ENCODE data around the gene NFIB. TPM values are rescaled to one million over a fixed set of nuclear protein-coding genes. Genes with fewer than 3 reads are reported as not detected.

NFIB gene
- total and polyA plus RNA-seq, 10 of the 15 experiments (the other 5 are each of a cell fraction or from before 2014, with no cell fraction given) = under 0.01 to 0.19 (median 0.05) TPM; not detected in 3

DNA sequence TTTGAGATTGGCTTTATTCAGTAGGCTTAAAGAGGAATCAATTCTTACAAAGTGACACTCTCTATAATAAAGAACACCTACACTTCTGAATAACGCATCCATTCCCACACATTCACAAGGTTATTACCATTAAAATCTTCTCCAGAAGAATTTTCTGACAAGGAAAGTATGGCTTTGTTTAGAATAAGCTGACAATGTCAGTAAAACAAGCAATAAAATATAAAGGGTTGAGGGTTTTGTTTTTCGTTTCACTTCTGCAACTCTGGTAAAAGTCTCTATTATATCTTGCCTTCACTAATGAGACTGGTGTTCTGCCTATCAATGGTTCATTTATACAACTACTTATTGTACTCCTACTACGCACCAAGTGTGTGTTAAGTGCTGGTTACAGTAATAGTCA is 169.7 kb downstream of the NFIB start:
- H3K4me2 ChIP-seq (ENCODE audit: control insufficient read depth, insufficient read depth) = no peak overlapping the region
- intact Hi-C loops (cut with micrococcal nuclease; ENCODE audit: unreplicated experiment) (no loop called here), in situ Hi-C loops (cut with MboI) (no loop called here)
- H3K36me3 ChIP-seq (ENCODE audit: control insufficient read depth in 2 of 2, insufficient read depth in 2 of 2, low read length in 1 of 2) = no peaks in the 10 kb centered on the region
- H4K20me1 ChIP-seq (ENCODE audit: control insufficient read depth, insufficient read depth) = no peaks in the 10 kb centered on the region
- no peaks in the 10 kb centered on the region for H3K4me1 ChIP-seq (ENCODE audit: control insufficient read depth, insufficient read depth, low read length)
- H3K9me3 ChIP-seq (replicated peaks; ENCODE audit: control insufficient read depth, insufficient read depth, low read length) = no peaks in the 10 kb centered on the region
- H3K27me3 ChIP-seq (replicated peaks in 1 of 2; ENCODE audit: control insufficient read depth in 2 of 2, insufficient read depth in 2 of 2, low read length in 1 of 2) = no peaks in the 10 kb centered on the region
- SMC1A ChIA-PET (ENCODE audit: uncharacterized antibody, unreplicated experiment) = no interaction called here
- RAD21 ChIA-PET (ENCODE audit: unreplicated experiment) = no interaction called here
- no peak for TF ChIP-seq CBX5 (IDR thresholded peaks at IDR 0.05; ENCODE audit: low read depth)
- TF ChIP-seq, protein P1, sequence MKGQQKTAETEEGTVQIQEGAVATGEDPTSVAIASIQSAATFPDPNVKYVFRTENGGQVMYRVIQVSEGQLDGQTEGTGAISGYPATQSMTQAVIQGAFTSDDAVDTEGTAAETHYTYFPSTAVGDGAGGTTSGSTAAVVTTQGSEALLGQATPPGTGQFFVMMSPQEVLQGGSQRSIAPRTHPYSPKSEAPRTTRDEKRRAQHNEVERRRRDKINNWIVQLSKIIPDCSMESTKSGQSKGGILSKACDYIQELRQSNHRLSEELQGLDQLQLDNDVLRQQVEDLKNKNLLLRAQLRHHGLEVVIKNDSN (IDR thresholded peaks at IDR 0.05; ENCODE audit: borderline replicate concordance, extremely low read length, insufficient read depth, low read depth, low read length) = no peak
- TF ChIP-seq MEF2B (IDR thresholded peaks at IDR 0.05; ENCODE audit: partially characterized antibody, poor library complexity, severe bottlenecking) = no peak
- TF ChIP-seq BACH1 (IDR thresholded peaks at IDR 0.05; ENCODE audit: borderline replicate concordance) = no peak
- TF ChIP-seq ATF7 (IDR thresholded peaks at IDR 0.05; ENCODE audit: low read depth) = no peak
- CTCF ChIA-PET = no interaction called here
- ATAC-seq (no peak), FAIRE-seq (no peak), DNase-seq (ENCODE audit: low read depth, low spot score) (no peak)
- H3K4me3 ChIP-seq = no peak overlapping the region
- H3K79me2 ChIP-seq (ENCODE audit: control insufficient read depth, insufficient read depth, low read length) = no peaks in the 10 kb centered on the region
- no peak overlapping the region for H3K27ac ChIP-seq (ENCODE audit: control insufficient read depth, insufficient read depth)
- POLR2A ChIA-PET = no interaction called here
- no peak overlapping the region for H2AFZ ChIP-seq (ENCODE audit: control insufficient read depth, low read depth, low read length)
- 0% methylated on average over 3 of the region's 3 CpGs for WGBS (ENCODE audit: insufficient coverage, insufficient replicate concordance, low lambda C conversion rate, missing lambda C conversion rate)
- BruUV-seq (replicated peaks) = no TSS peak
- no peak overlapping the region for H3K9ac ChIP-seq (ENCODE audit: control insufficient read depth, insufficient read depth, low read length)

DNA sequence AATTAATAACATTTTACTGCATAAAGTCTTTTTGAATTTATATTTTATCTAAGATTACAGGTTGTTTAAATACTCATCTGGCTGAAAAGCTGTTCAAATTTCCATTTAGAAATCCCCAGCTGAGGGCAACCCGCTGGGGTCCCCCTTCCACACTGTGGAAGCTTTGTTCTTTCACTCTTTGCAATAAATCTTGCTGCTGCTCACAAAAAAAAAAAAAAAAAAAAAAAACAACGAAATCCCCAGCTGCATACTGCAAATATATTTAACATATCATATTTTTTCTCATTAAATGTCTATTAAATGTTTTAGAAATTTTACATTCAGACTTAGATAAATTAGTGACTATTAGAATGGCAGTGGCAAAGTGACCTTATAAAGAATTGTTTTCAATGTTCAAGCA is 172.2 kb downstream of the NFIB start:
- Histone ChIP-seq H3K79me2 (ENCODE audit: control insufficient read depth, insufficient read depth, low read length) (no peaks in the 10 kb centered on the region), H2AFZ (ENCODE audit: control insufficient read depth, low read depth, low read length) (no peak overlapping the region), H3K9me3 (replicated peaks; ENCODE audit: control insufficient read depth, insufficient read depth, low read length) (no peaks in the 10 kb centered on the region), H3K36me3 (ENCODE audit: control insufficient read depth in 2 of 2, insufficient read depth in 2 of 2, low read length in 1 of 2) (no peaks in the 10 kb centered on the region), H3K9ac (ENCODE audit: control insufficient read depth, insufficient read depth, low read length) (no peak overlapping the region), H3K27me3 (replicated peaks in 1 of 2; ENCODE audit: control insufficient read depth in 2 of 2, insufficient read depth in 2 of 2, low read length in 1 of 2) (no peaks in the 10 kb centered on the region), H3K4me2 (ENCODE audit: control insufficient read depth, insufficient read depth) (no peak overlapping the region), H3K27ac (ENCODE audit: control insufficient read depth, insufficient read depth) (no peak overlapping the region), H3K4me1 (ENCODE audit: control insufficient read depth, insufficient read depth, low read length) (no peaks in the 10 kb centered on the region), H4K20me1 (ENCODE audit: control insufficient read depth, insufficient read depth) (no peaks in the 10 kb centered on the region), H3K4me3 (no peak overlapping the region)
- SMC1A ChIA-PET (ENCODE audit: uncharacterized antibody, unreplicated experiment) = no interaction called here
- ATAC-seq (no peak), FAIRE-seq (no peak), DNase-seq (ENCODE audit: low read depth, low spot score) (no peak)
- in situ Hi-C loops (cut with MboI) (no loop called here), intact Hi-C loops (cut with micrococcal nuclease; ENCODE audit: unreplicated experiment) (no loop called here)
- BruUV-seq (replicated peaks) = no TSS peak
- RAD21 ChIA-PET (ENCODE audit: unreplicated experiment) = no interaction called here
- 14% methylated on average over 2 of the region's 2 CpGs for WGBS (ENCODE audit: insufficient coverage, insufficient replicate concordance, low lambda C conversion rate, missing lambda C conversion rate)
- POLR2A ChIA-PET = interaction anchor here (0.6 kb wide), 1 partner anchor 25 kb away, joined by 3 read pairs; no protein-coding TSS in a partner anchor
- CTCF ChIA-PET = no interaction called here
- TF ChIP-seq HCFC1 (IDR thresholded peaks at IDR 0.05; ENCODE audit: low read length) (no peak), SP1 (IDR thresholded peaks at IDR 0.05; ENCODE audit: low read depth, low read length) (no peak), TBL1XR1 (IDR thresholded peaks at IDR 0.05; ENCODE audit: low read depth, low read length) (no peak), TARDBP (IDR thresholded peaks at IDR 0.05; ENCODE audit: borderline replicate concordance) (no peak), SIN3A (IDR thresholded peaks at IDR 0.05; ENCODE audit: low read depth, low read length) (no peak), NBN (IDR thresholded peaks at IDR 0.05) (no peak), MYC (IDR thresholded peaks at IDR 0.05; ENCODE audit: insufficient read depth, insufficient read length, insufficient replicate concordance, low read length, severe bottlenecking) (no peak), TCF7 (IDR thresholded peaks at IDR 0.05; ENCODE audit: borderline replicate concordance) (no peak)
- TF ChIP-seq, protein P2, sequence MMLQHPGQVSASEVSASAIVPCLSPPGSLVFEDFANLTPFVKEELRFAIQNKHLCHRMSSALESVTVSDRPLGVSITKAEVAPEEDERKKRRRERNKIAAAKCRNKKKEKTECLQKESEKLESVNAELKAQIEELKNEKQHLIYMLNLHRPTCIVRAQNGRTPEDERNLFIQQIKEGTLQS (IDR thresholded peaks at IDR 0.05; ENCODE audit: borderline replicate concordance, extremely low read depth, low read depth, low read length) = no peak
- TF ChIP-seq, protein P3, sequence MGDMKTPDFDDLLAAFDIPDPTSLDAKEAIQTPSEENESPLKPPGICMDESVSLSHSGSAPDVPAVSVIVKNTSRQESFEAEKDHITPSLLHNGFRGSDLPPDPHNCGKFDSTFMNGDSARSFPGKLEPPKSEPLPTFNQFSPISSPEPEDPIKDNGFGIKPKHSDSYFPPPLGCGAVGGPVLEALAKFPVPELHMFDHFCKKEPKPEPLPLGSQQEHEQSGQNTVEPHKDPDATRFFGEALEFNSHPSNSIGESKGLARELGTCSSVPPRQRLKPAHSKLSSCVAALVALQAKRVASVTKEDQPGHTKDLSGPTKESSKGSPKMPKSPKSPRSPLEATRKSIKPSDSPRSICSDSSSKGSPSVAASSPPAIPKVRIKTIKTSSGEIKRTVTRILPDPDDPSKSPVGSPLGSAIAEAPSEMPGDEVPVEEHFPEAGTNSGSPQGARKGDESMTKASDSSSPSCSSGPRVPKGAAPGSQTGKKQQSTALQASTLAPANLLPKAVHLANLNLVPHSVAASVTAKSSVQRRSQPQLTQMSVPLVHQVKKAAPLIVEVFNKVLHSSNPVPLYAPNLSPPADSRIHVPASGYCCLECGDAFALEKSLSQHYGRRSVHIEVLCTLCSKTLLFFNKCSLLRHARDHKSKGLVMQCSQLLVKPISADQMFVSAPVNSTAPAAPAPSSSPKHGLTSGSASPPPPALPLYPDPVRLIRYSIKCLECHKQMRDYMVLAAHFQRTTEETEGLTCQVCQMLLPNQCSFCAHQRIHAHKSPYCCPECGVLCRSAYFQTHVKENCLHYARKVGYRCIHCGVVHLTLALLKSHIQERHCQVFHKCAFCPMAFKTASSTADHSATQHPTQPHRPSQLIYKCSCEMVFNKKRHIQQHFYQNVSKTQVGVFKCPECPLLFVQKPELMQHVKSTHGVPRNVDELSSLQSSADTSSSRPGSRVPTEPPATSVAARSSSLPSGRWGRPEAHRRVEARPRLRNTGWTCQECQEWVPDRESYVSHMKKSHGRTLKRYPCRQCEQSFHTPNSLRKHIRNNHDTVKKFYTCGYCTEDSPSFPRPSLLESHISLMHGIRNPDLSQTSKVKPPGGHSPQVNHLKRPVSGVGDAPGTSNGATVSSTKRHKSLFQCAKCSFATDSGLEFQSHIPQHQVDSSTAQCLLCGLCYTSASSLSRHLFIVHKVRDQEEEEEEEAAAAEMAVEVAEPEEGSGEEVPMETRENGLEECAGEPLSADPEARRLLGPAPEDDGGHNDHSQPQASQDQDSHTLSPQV (IDR thresholded peaks at IDR 0.05) = no peak

Measured in GM12878 (cell line).